Measurements from ENCODE around the gene PPP1R3G. TPM values are rescaled to one million over a fixed set of nuclear protein-coding genes. Genes with fewer than 3 reads are reported as not detected.

The PPP1R3G gene
- total and polyA plus RNA-seq, 8 donors = 0.17 to 1.4 (median 1.0) TPM

DNA sequence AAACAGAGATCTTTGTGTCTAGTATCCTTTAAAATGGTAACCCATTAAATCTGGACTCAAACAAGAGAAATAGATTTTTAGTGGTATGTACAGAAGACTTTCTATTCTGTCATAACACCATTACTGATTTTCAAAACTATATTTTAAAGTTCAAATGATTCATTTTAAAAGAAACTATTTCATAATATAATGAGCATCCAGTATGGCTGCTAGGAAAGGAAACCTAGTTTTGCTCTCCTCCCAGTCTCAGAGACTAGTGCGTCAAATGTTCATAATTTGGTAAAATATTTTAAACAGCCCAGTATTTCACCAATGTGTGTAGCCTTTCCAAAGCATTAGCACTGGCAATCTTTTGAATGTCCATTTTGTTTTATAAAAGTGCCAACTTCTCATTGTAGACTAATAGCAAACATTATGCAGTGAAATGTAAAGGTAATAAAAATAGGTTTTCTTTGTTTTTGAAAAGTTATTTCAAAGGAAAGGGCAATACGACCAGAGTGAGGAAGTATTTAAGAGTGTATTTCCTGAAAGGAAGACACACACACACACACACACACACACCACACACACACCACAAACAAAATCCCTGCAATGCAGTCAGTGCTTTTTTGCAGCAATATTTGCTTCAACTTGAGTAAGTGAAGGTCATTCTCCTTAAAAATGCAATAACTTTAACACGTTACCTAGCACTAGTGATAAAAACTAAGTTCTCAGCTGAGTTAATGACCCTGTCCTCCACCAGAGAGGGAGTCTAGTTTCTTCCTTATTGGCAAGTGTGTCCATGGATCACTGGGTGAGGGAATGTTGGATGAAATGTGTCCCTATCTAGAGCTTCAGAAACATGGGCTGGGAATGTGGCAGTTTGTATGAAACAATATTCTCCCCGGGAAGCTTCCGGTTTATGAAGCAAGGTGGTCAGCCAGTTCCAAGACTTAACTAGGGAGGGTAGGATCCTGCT is 4.6 kb downstream of the PPP1R3G start:
- Histone ChIP-seq H3K27ac (no peak overlapping the region), H3K36me3 (no peaks in the 10 kb centered on the region), H3K27me3 (peaks cover 15 to 52% of the 10 kb centered on the region in 2 donors), H3K4me1 (peaks cover 0 to 24% of the 10 kb centered on the region in 2 donors), H3K9me3 (no peaks in the 10 kb centered on the region), H3K4me3 (no peak overlapping the region)
- TF ChIP-seq CTCF (IDR thresholded peaks at IDR 0.05) = no peak
- intact Hi-C loops (cut with DNase I) = no loop called here
- DNase-seq (no peak), ATAC-seq (no peak)

- Histone ChIP-seq H3K36me3 (no peaks in the 10 kb centered on the region), H3K27me3 (peaks cover 14 to 44% of the 10 kb centered on the region in 2 donors), H3K9me3 (no peaks in the 10 kb centered on the region), H3K27ac (no peak overlapping the region), H3K4me3 (no peak overlapping the region), H3K4me1 (peaks cover 0 to 16% of the 10 kb centered on the region in 2 donors)
- TF ChIP-seq CTCF (IDR thresholded peaks at IDR 0.05) = no peak
- DNase-seq (no peak), ATAC-seq (no peak)
- intact Hi-C loops (cut with DNase I) = no loop called here
Measured at GRCh38 chr6:5090603-5091002, 5.5 kb downstream of the PPP1R3G start.

DNA sequence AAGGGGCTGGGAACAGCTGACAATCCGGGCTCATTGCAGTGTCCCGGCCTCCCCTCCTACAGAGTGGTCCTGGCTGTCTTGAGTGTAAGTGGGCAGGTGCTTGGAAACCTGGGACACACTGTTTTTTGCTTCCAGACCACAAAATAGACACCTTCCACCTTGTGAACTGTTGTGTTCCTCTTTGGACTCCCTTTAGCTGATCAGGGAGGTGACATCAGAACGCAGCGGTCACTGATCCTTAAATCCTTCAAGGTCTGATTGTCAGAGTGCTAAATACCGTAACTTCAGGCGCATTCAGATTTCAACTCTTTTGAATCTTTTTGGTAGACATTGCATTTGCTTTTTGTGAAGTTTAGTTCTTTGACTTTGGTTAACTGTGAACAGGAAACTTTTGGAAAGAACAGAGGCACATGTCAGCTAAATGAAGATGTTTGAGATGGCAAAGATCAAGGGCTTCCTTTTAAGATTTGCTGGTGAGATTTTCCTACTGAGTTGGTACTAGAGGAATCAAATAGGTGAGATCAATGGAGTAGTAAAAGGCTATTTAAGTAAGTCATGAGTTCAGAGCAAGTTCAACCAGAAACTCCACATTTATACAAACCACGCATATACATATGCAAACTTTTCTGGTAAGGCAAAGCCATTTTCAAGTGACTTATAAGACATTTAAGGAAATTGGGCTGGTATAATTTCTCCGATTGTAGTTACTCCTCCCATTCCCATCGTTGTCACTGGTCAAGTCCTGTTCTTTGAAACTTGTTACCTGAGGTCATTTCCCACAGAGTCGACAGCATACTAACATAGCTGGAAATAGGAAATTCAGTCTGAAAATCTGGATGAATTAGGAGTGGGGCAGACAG is 6.3 kb downstream of the PPP1R3G start:
- H3K36me3 ChIP-seq = no peaks in the 10 kb centered on the region
- H3K27ac ChIP-seq = no peak overlapping the region
- peaks cover 5 to 35% of the 10 kb centered on the region in 2 donors for H3K27me3 ChIP-seq
- H3K4me1 ChIP-seq = peaks cover 0 to 7% of the 10 kb centered on the region in 2 donors
- ATAC-seq (no peak), DNase-seq (no peak)
- TF ChIP-seq CTCF (IDR thresholded peaks at IDR 0.05) = no peak
- H3K4me3 ChIP-seq = no peak overlapping the region
- intact Hi-C loops (cut with DNase I) = no loop called here
- H3K9me3 ChIP-seq = no peaks in the 10 kb centered on the region

DNA sequence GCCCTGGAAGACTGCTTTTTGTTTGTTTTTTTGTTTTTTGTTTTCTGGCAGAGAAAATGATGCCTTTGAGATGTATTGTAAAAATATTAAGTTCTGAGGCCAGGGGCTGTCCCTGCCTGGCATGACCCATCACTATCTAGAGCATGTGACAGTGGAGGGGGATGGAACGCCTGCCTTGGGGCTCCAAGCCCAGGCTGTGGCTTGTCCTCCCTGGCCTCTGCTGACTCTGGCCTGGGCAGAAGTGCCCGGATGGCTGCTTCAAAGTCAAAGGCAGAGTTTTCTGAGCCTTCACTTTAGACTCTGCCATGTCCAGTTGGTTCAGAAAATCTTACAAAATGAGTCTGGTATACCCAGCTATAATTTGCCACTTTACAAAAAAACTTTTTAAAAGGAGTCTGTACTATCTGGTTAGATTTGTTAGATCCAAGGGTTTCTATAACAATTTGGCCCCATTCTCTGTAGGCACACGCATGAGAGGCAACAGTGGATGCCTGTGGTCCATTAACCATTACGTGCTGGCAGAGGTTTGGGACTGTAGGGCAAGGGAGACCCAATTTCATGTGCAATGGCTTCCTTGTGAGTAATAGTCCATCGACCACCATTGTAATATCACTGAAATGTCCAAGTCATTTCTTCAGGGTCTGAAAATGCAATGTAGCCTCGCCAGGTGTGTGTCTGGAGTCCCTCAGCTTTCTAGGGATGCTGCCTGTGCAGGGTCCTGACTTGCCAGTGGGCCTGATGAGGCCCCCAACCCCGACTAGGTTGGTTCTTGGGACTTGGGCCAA is 8.3 kb downstream of the PPP1R3G start:
- DNase-seq (no peak), ATAC-seq (no peak)
- H3K27me3 ChIP-seq = peaks cover 0 to 16% of the 10 kb centered on the region in 2 donors
- no peak overlapping the region for H3K27ac ChIP-seq
- H3K4me3 ChIP-seq = no peak overlapping the region
- H3K9me3 ChIP-seq = no peaks in the 10 kb centered on the region
- H3K36me3 ChIP-seq = no peaks in the 10 kb centered on the region
- TF ChIP-seq CTCF (IDR thresholded peaks at IDR 0.05) = no peak
- intact Hi-C loops (cut with DNase I) = no loop called here
- no peaks in the 10 kb centered on the region for H3K4me1 ChIP-seq

All from left lung (tissue), 10 donors.